ENCODE results near the gene FLNC. TPM values are rescaled to one million over a fixed set of nuclear protein-coding genes. Genes with fewer than 3 reads are reported as not detected.
A peak's percentile ranks its signal among the peaks of the same experiment; 100 is the strongest.

Gene FLNC
- total and polyA plus RNA-seq, 2 experiments from 2014 or later = 46.6 to 60.7 TPM

DNA sequence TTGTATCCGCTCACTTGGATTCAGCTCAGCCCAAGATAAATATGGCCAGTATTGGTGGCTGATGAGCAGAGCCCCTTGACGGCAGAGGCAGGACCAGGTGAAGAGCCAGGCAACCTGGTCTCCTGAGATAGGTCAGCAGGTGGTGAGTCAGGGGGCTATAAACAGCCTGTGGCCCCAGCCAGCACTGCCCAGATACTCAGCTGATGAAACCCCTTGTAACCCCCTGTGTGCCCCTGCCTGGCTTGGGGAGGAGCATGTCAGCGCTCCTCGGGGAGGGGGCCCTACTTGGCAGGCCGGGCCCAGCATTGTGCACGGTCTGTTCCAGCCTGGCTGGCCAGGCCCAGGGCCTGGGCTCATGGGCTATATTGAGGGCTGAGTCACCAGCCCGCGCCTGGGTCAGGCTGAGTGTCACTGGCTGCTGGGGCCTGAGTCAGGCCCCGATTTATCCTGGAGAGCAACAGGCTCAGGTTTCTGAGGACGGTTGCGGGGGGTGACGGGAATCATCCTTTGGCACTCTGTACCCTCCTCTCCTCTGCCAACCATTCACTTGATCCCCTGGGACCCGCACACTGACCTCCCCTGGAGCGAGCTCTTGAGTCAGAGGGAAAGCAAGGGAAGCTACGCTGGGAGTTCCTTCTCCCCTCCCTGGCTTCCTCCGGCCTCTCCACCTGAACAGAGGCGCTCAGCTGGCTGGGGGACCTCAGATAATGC, 2.8 kb upstream of the FLNC start:
- H2AFZ ChIP-seq = no peak overlapping the region
- H3K4me2 ChIP-seq = peak overlapping the region; percentile 45
- DNase-seq (ENCODE audit: low spot score) = peak; percentile 74

DNA sequence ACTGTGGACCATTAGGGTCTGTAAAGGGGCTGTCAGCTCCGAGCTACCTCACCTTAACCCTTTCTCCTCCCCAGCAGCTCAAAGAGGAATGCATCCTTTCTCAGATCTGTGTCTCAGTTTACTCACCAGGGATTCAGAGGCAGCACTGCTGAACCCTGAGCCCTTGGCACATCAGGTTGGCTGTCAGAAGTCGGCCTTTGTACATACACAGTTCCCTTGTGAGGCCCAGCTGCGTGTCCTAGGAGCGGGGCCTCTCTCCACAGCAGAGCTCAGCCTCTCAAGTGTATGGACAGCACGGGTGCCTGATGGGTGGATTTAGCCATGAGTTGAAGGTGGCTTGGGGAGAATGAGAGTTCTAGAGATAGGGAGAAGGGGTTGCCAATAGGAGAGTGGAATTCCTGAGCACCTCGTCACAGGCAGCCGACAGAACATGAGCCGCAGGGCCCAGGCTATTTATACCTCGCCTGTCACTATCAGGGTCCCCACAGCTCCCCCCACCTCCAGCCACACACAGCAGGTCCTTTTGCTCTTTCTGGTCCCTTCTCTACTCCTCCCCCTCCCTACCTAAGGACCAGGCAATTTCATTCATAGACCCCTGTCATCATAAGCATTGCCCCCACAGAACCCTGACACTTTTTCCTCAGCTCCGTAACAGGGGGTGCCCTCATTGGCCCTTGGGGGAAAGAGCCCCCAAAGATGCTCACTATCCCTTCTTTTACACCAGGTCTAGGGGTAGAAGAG, 2.1 kb upstream of the FLNC start:
- peaks cover 50% of the 10 kb centered on the region for H3K4me1 ChIP-seq (ENCODE audit: insufficient read depth)
- H4K20me1 ChIP-seq (ENCODE audit: insufficient read depth, poor library complexity, severe bottlenecking) = no peaks in the 10 kb centered on the region
- peaks cover 2% of the 10 kb centered on the region for H3K79me2 ChIP-seq
- H3K4me3 ChIP-seq = no peak overlapping the region
- H3K4me2 ChIP-seq = peak overlapping the region; percentile 45
- no peaks in the 10 kb centered on the region for H3K9me2 ChIP-seq (replicated peaks; ENCODE audit: insufficient read depth)
- peaks cover 6% of the 10 kb centered on the region for H3K27me3 ChIP-seq
- no peak overlapping the region for H2AFZ ChIP-seq
- TF ChIP-seq, protein P1, sequence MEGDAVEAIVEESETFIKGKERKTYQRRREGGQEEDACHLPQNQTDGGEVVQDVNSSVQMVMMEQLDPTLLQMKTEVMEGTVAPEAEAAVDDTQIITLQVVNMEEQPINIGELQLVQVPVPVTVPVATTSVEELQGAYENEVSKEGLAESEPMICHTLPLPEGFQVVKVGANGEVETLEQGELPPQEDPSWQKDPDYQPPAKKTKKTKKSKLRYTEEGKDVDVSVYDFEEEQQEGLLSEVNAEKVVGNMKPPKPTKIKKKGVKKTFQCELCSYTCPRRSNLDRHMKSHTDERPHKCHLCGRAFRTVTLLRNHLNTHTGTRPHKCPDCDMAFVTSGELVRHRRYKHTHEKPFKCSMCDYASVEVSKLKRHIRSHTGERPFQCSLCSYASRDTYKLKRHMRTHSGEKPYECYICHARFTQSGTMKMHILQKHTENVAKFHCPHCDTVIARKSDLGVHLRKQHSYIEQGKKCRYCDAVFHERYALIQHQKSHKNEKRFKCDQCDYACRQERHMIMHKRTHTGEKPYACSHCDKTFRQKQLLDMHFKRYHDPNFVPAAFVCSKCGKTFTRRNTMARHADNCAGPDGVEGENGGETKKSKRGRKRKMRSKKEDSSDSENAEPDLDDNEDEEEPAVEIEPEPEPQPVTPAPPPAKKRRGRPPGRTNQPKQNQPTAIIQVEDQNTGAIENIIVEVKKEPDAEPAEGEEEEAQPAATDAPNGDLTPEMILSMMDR (IDR thresholded peaks at IDR 0.05; ENCODE audit: poor library complexity) = no peak
- TF ChIP-seq EZH2phosphoT487 (IDR thresholded peaks at IDR 0.05; ENCODE audit: low read depth, severe bottlenecking, unreplicated experiment) (no peak), EZH2 (IDR thresholded peaks at IDR 0.05; ENCODE audit: borderline replicate concordance) (no peak)
- peak overlapping the region; percentile 89 for H3K27ac ChIP-seq
- H3K9me3 ChIP-seq (ENCODE audit: low read depth) = no peaks in the 10 kb centered on the region
- peak; percentile 82 for DNase-seq (ENCODE audit: low spot score)
- 32% methylated on average over 10 of the region's 10 CpGs for WGBS (ENCODE audit: low lambda C conversion rate, missing lambda C conversion rate)
- H3K36me3 ChIP-seq (replicated peaks; ENCODE audit: insufficient read depth, low read depth) = no peaks in the 10 kb centered on the region

More for the DNA sequence above, 2.8 kb upstream of the FLNC start:
- H4K20me1 ChIP-seq (ENCODE audit: insufficient read depth, poor library complexity, severe bottlenecking) = no peaks in the 10 kb centered on the region
- no peaks in the 10 kb centered on the region for H3K9me2 ChIP-seq (replicated peaks; ENCODE audit: insufficient read depth)
- no peaks in the 10 kb centered on the region for H3K36me3 ChIP-seq (replicated peaks; ENCODE audit: insufficient read depth, low read depth)
- peaks cover 43% of the 10 kb centered on the region for H3K4me1 ChIP-seq (ENCODE audit: insufficient read depth)
- peaks cover 2% of the 10 kb centered on the region for H3K79me2 ChIP-seq
- H3K9me3 ChIP-seq (ENCODE audit: low read depth) = no peaks in the 10 kb centered on the region
- H3K27ac ChIP-seq = peak overlapping the region; percentile 89
- peaks cover 6% of the 10 kb centered on the region for H3K27me3 ChIP-seq
- 67% methylated on average over 17 of the region's 17 CpGs for WGBS (ENCODE audit: low lambda C conversion rate, missing lambda C conversion rate)
- H3K4me3 ChIP-seq = no peak overlapping the region
- TF ChIP-seq EZH2phosphoT487 (IDR thresholded peaks at IDR 0.05; ENCODE audit: low read depth, severe bottlenecking, unreplicated experiment) = no peak
- TF ChIP-seq, protein P1 (IDR thresholded peaks at IDR 0.05; ENCODE audit: poor library complexity) = no peak
- no peak for TF ChIP-seq EZH2 (IDR thresholded peaks at IDR 0.05; ENCODE audit: borderline replicate concordance)

DNA sequence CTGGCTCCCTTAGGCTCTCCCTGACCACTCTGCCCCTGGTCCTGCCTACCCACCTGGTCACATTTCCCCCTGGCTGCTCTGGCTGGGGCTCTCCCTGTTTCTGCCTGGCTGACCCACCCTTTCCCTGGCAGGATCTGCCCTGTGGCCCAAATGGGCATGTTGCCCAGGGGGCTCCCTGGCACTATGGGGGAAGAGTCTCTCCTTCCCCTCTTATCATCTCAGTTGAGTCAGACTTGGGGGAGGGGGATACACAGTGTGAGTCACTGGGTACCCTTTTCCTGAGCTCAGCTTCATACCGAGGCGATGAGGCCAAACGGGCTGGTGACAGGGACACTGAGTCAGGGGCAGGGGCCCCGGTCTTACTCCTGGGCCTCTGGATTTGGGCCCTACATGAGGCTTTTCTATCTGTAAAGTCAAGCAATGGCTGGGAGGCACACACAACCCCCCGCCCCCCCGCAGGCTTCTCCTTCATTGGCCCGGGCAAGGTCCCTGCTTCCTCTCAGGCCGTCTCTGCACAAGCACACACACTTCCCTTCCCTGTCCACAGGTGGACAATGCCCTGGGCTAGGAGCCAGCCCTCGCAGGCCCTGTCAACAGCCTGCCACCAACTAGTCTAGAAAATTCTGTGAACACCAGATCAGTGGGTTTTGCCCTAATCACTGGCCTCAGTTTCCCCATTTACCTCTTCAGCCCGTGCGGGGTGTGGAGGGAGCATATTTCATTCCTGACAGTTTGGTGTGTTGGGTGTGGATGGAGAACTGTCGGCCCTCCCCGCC, 627 bp upstream of the FLNC start:
- H3K4me2 ChIP-seq = peak overlapping the region; percentile 95
- no peaks in the 10 kb centered on the region for H3K9me3 ChIP-seq (ENCODE audit: low read depth)
- peaks cover 2% of the 10 kb centered on the region for H3K79me2 ChIP-seq
- no peaks in the 10 kb centered on the region for H4K20me1 ChIP-seq (ENCODE audit: insufficient read depth, poor library complexity, severe bottlenecking)
- H3K4me3 ChIP-seq = no peak overlapping the region
- no peaks in the 10 kb centered on the region for H3K36me3 ChIP-seq (replicated peaks; ENCODE audit: insufficient read depth, low read depth)
- TF ChIP-seq, protein P1 (IDR thresholded peaks at IDR 0.05; ENCODE audit: poor library complexity) = no peak
- TF ChIP-seq EZH2 (IDR thresholded peaks at IDR 0.05; ENCODE audit: borderline replicate concordance) = no peak
- no peak for TF ChIP-seq EZH2phosphoT487 (IDR thresholded peaks at IDR 0.05; ENCODE audit: low read depth, severe bottlenecking, unreplicated experiment)
- peak; percentile 63 for DNase-seq (ENCODE audit: low spot score)
- H3K9me2 ChIP-seq (replicated peaks; ENCODE audit: insufficient read depth) = no peaks in the 10 kb centered on the region
- peaks cover 63% of the 10 kb centered on the region for H3K4me1 ChIP-seq (ENCODE audit: insufficient read depth)
- H3K27ac ChIP-seq = peak overlapping the region; percentile 80
- peaks cover 6% of the 10 kb centered on the region for H3K27me3 ChIP-seq
- 24% methylated on average over 11 of the region's 13 CpGs for WGBS (ENCODE audit: low lambda C conversion rate, missing lambda C conversion rate)
- no peak overlapping the region for H2AFZ ChIP-seq

All from hepatocyte (in vitro differentiated cells).